ENCODE data around the gene CAPZB. TPM values are rescaled to one million over a fixed set of nuclear protein-coding genes. Genes with fewer than 3 reads are reported as not detected.

CAPZB gene
- total and polyA plus RNA-seq, 2 donors (not counting 3 experiments of a cell fraction or from before 2014, with no cell fraction given): 196 to 347 TPM

GRCh38 chr1:19390901-19391595 is 94.3 kb downstream of the CAPZB start:
- peak; percentile 82 for DNase-seq (ENCODE audit: low read depth, low spot score)
- intact Hi-C loops (cut with micrococcal nuclease): loop anchor here (1.0 to 2.0 kb wide), 4 partner anchors 48 to 260 kb away; partner anchors contain the start of gene CAPZB
- H3K79me2 ChIP-seq (ENCODE audit: control insufficient read depth, insufficient read depth, low read length): peaks cover 69% of the 10 kb centered on the region

More at GRCh38 chr1:19390901-19391595, 94.3 kb downstream of the CAPZB start:
- peak; percentile 84 to 86 for TF ChIP-seq CTCF (IDR thresholded peaks at IDR 0.05; ENCODE audit: extremely low read depth in 1 of 2, insufficient read depth in 1 of 2, low read depth in 1 of 2, low read length in 2 of 2)
- peak; percentile 68 for TF ChIP-seq GATA2 (IDR thresholded peaks at IDR 0.05; ENCODE audit: insufficient read depth, insufficient read length, low read depth, low read length)
- TF ChIP-seq JUN (IDR thresholded peaks at IDR 0.05; ENCODE audit: borderline replicate concordance, insufficient read depth, insufficient read length, low read depth): no peak
- TF ChIP-seq POLR2A (IDR thresholded peaks at IDR 0.05; ENCODE audit: low read depth, low read length): no peak
- TF ChIP-seq MYC (IDR thresholded peaks at IDR 0.05; ENCODE audit: low read depth, low read length): no peak
- TF ChIP-seq POLR2AphosphoS5 (IDR thresholded peaks at IDR 0.05; ENCODE audit: insufficient read depth, low read depth, low read length): no peak
- H4K20me1 ChIP-seq (replicated peaks; ENCODE audit: control insufficient read depth, extremely low read depth, insufficient read depth, low read length): peaks cover 3% of the 10 kb centered on the region
- no peaks in the 10 kb centered on the region for H3K9me3 ChIP-seq (replicated peaks; ENCODE audit: control insufficient read depth, insufficient read depth, low read length)
- peaks cover 21% of the 10 kb centered on the region for H3K4me1 ChIP-seq (ENCODE audit: control insufficient read depth, extremely low read depth, insufficient read depth, low read length)
- BruUV-seq (replicated peaks): no TSS peak
- H3K36me3 ChIP-seq (ENCODE audit: control insufficient read depth in 2 of 2, extremely low read depth in 1 of 2, insufficient read depth in 2 of 2, low read length in 2 of 2): peaks cover 0 to 4% of the 10 kb centered on the region in 2 experiments
- H3K27ac ChIP-seq (ENCODE audit: insufficient read depth, low read depth, low read length): peak overlapping the region; percentile 52
- peak overlapping the region; percentile 62 for H3K4me2 ChIP-seq (ENCODE audit: insufficient read depth, low read length)
- CTCF ChIA-PET: interaction anchor here (0.6 to 4.6 kb wide), 42 partner anchors 10 to 271 kb away, joined by 3 to 75 read pairs (median 4); partner anchors contain the start of genes CAPZB and NBL1
- POLR2A ChIA-PET: interaction anchor here (0.7 kb wide), 1 partner anchor 19 kb away, joined by 3 read pairs; no protein-coding TSS in a partner anchor
- H2AFZ ChIP-seq (ENCODE audit: low read depth, low read length): no peak overlapping the region
- dilution Hi-C loops (cut with MboI; ENCODE audit: extremely low pct_ligation_motif_present, low sequenced_read_pairs): no loop called here
- H3K27me3 ChIP-seq (ENCODE audit: control insufficient read depth in 2 of 2, insufficient read depth in 2 of 2, low read length in 2 of 2): no peaks in the 10 kb centered on the region
- FAIRE-seq: peak; percentile 95
- H3K9me1 ChIP-seq (replicated peaks; ENCODE audit: control insufficient read depth, extremely low read depth, insufficient read depth, low read length): no peaks in the 10 kb centered on the region
- peak overlapping the region; percentile 17 for H3K9ac ChIP-seq (replicated peaks; ENCODE audit: extremely low read depth, insufficient read depth, low read length)
- H3K4me3 ChIP-seq (replicated peaks in 1 of 3; ENCODE audit: insufficient read depth in 1 of 3, low read depth in 1 of 3, low read length in 3 of 3): no peak overlapping the region
